Panc1 (cell line): ENCODE results near the gene SCAMP1. TPM values are rescaled to one million over a fixed set of nuclear protein-coding genes. Genes with fewer than 3 reads are reported as not detected.

Source experiments
- ATAC-seq: fragments of 200-7000 bp; cut with Tn5 transposase; 2 replicates; pipeline ENCODE4 v1.9.1; 2020; ENCODE audit warnings: mild to moderate bottlenecking, moderate library complexity
- BruUV-seq: library from RNA; stranded (reverse); fragments of 400-500 nt; replicated peaks from 2 replicates; lab custom pipeline; 2021; lab: Mats Ljungman, UMichigan
- CTCF ChIA-PET: fragments of 300-600 bp; sonication (Branson Sonifier 250); formaldehyde crosslinking; loops from one replicate; lab custom pipeline; 2022; ENCODE audit warnings: antibody characterized with exemption; lab: Charles Lee
- POLR2A ChIA-PET: fragments of 300-600 bp; sonication (Branson Sonifier 250); formaldehyde crosslinking; loops from one replicate; lab custom pipeline; 2022; ENCODE audit warnings: antibody characterized with exemption; lab: Charles Lee
- DNase-seq: peaks from one replicate; pipeline ENCODE4 v3.0.0-alpha.2; 2010; ENCODE audit warnings: low read depth, low spot score
- H3K27ac ChIP-seq: 2 replicates; pipeline ENCODE4 v1.5.1; 2011; ENCODE audit warnings: mild to moderate bottlenecking, low read length, inconsistent platforms
- H3K27me3 ChIP-seq: fragments of 200-500 bp; sonication (Bioruptor generic); 2 replicates; pipeline ENCODE4 v1.6.0; 2014; ENCODE audit warnings: low read length, inconsistent platforms; ENCODE audit not compliant: control insufficient read depth, insufficient read depth
- H3K36me3 ChIP-seq: fragments of 200-500 bp; sonication (Bioruptor generic); 2 replicates; pipeline ENCODE4 v1.5.1; 2014; ENCODE audit warnings: inconsistent platforms, mild to moderate bottlenecking, low read length, moderate library complexity; ENCODE audit not compliant: control insufficient read depth, insufficient read depth
- H3K4me1 ChIP-seq: 2 replicates; pipeline ENCODE4 v1.5.1; 2011; ENCODE audit warnings: inconsistent platforms, mild to moderate bottlenecking, low read length, moderate library complexity; ENCODE audit not compliant: control insufficient read depth, insufficient read depth
- H3K4me3 ChIP-seq, 2 experiments: 2 replicates each; pipeline ENCODE4 v1.5.1; 2011 to 2012; ENCODE audit warnings: low read depth in 2 of 2, low read length in 2 of 2, mild to moderate bottlenecking in 2 of 2, inconsistent platforms in 1 of 2, moderate library complexity in 1 of 2
- H3K9me3 ChIP-seq: fragments of 200-500 bp; sonication (Bioruptor generic); 2 replicates; pipeline ENCODE4 v1.5.1; 2014; ENCODE audit warnings: low read depth, mild to moderate bottlenecking, inconsistent platforms, low read length, moderate library complexity; ENCODE audit not compliant: control insufficient read depth, insufficient read depth
- POLR2AphosphoS5 ChIP-seq: IDR thresholded peaks from 2 replicates; pipeline ENCODE4 v1.6.1; 2012; ENCODE audit warnings: mild to moderate bottlenecking, low read depth, low read length, moderate library complexity
- SIN3A ChIP-seq: IDR thresholded peaks from 2 replicates; pipeline ENCODE4 v1.6.1; 2012; ENCODE audit warnings: low read depth, mild to moderate bottlenecking, low read length, moderate library complexity, borderline replicate concordance; ENCODE audit not compliant: insufficient read depth
- TCF7L2 ChIP-seq: IDR thresholded peaks from 2 replicates; pipeline ENCODE4 v1.6.1; 2011; ENCODE audit warnings: mild to moderate bottlenecking, low read depth, low read length, inconsistent platforms
- in situ Hi-C: cut with HindIII; loops from 2 replicates; pipeline ENCODE4 v1.10.0; 2016; ENCODE audit warnings: low sequenced_read_pairs, low pct_unique_long_range_greater_than_20kb
- intact Hi-C: fragments of 100-400 bp; cut with micrococcal nuclease; formaldehyde crosslinking; loops from one replicate; pipeline ENCODE4 v1.10.0; 2022; ENCODE audit not compliant: unreplicated experiment
- total RNA-seq: library from RNA; stranded (reverse); gene quantifications from one replicate; pipeline ENCODE4 v1.2.1, GENCODE V29; 2021; ENCODE audit not compliant: unreplicated experiment
- TF ChIP-seq, protein P1 (sequence below): fragments of 450-650 bp; IDR thresholded peaks from 2 replicates; pipeline ENCODE4 v1.5.1; 2017; ENCODE audit warnings: mild to moderate bottlenecking
- TF ChIP-seq, protein P2 (sequence below), 2 experiments: IDR thresholded peaks; 2 replicates each; pipeline ENCODE4 v1.6.1; 2011 to 2012; ENCODE audit warnings: low read depth in 2 of 2, control low read depth in 1 of 2, low read length in 1 of 2, mild to moderate bottlenecking in 1 of 2, moderate library complexity in 1 of 2; ENCODE audit not compliant: insufficient read depth in 1 of 2

The SCAMP1 gene
- total RNA-seq, 1 experiment from 2014 or later, result 51.3 TPM

DNA sequence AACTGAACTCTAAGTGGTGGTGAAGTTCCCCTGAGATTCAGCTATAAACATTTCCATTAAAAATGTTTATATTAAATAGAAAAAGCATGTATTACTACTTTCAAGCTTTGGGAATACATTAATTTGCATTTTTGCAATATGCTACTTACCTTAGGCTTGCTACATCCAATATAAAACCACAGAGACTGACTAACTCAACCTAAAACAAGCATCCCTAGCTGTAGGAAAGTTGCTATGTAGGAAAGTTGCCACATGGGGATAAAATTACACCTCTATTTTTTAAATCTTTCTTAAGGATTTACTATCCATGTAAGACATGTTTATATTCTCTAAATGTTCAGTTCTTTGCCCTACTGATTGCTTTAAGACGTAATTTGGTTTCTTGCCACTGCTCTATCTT is 12.8 kb downstream of the SCAMP1 start:
- no peaks in the 10 kb centered on the region for H3K36me3 ChIP-seq
- ChIA-PET CTCF (no interaction called here), POLR2A (interaction anchor here (1.1 kb wide), 1 partner anchor 12 kb away, joined by 5 read pairs; no protein-coding TSS in a partner anchor)
- H3K27me3 ChIP-seq, result no peaks in the 10 kb centered on the region
- DNase-seq, result no peak
- no peak for ATAC-seq
- no peak for TF ChIP-seq POLR2AphosphoS5
- TF ChIP-seq, protein P1, sequence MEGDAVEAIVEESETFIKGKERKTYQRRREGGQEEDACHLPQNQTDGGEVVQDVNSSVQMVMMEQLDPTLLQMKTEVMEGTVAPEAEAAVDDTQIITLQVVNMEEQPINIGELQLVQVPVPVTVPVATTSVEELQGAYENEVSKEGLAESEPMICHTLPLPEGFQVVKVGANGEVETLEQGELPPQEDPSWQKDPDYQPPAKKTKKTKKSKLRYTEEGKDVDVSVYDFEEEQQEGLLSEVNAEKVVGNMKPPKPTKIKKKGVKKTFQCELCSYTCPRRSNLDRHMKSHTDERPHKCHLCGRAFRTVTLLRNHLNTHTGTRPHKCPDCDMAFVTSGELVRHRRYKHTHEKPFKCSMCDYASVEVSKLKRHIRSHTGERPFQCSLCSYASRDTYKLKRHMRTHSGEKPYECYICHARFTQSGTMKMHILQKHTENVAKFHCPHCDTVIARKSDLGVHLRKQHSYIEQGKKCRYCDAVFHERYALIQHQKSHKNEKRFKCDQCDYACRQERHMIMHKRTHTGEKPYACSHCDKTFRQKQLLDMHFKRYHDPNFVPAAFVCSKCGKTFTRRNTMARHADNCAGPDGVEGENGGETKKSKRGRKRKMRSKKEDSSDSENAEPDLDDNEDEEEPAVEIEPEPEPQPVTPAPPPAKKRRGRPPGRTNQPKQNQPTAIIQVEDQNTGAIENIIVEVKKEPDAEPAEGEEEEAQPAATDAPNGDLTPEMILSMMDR, result no peak
- TF ChIP-seq, protein P2, sequence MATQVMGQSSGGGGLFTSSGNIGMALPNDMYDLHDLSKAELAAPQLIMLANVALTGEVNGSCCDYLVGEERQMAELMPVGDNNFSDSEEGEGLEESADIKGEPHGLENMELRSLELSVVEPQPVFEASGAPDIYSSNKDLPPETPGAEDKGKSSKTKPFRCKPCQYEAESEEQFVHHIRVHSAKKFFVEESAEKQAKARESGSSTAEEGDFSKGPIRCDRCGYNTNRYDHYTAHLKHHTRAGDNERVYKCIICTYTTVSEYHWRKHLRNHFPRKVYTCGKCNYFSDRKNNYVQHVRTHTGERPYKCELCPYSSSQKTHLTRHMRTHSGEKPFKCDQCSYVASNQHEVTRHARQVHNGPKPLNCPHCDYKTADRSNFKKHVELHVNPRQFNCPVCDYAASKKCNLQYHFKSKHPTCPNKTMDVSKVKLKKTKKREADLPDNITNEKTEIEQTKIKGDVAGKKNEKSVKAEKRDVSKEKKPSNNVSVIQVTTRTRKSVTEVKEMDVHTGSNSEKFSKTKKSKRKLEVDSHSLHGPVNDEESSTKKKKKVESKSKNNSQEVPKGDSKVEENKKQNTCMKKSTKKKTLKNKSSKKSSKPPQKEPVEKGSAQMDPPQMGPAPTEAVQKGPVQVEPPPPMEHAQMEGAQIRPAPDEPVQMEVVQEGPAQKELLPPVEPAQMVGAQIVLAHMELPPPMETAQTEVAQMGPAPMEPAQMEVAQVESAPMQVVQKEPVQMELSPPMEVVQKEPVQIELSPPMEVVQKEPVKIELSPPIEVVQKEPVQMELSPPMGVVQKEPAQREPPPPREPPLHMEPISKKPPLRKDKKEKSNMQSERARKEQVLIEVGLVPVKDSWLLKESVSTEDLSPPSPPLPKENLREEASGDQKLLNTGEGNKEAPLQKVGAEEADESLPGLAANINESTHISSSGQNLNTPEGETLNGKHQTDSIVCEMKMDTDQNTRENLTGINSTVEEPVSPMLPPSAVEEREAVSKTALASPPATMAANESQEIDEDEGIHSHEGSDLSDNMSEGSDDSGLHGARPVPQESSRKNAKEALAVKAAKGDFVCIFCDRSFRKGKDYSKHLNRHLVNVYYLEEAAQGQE (IDR thresholded peaks at IDR 0.05; ENCODE audit: insufficient read depth in 1 of 2, low read depth in 2 of 2, low read length in 1 of 2), result no peak
- TF ChIP-seq TCF7L2, result no peak
- no peak for TF ChIP-seq SIN3A
- intact Hi-C loops (no loop called here), in situ Hi-C loops (no loop called here)
- no peak overlapping the region for H3K4me3 ChIP-seq
- BruUV-seq, result no TSS peak
- H3K27ac ChIP-seq, result no peak overlapping the region
- H3K4me1 ChIP-seq, result peaks cover 8% of the 10 kb centered on the region; the same call in 1 of the 2 replicates
- H3K9me3 ChIP-seq, result no peaks in the 10 kb centered on the region

DNA sequence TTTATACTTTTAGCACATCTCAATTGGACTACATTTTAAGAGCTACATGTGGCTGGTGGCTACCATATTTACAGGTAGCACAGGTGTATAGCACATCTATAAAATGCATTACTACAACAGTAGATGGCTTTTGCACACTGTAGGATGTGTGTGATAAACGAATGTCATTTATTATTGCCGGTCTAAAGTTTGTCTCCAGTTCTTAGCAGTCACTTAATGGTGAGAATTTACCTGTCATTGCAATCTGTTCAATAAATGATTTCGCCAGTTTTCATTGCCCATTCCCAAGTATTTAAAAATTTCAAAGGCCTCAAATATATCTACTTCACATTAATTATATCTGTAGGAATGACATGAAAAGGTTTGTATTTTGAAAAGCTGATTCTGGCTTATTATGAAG is 15.9 kb downstream of the SCAMP1 start:
- in situ Hi-C loops, result no loop called here
- DNase-seq (no peak), ATAC-seq (no peak)
- ChIA-PET CTCF (no interaction called here), POLR2A (no interaction called here)
- Histone ChIP-seq H3K27ac (no peak overlapping the region), H3K27me3 (no peaks in the 10 kb centered on the region), H3K9me3 (no peaks in the 10 kb centered on the region), H3K36me3 (no peaks in the 10 kb centered on the region), H3K4me1 (peaks cover 8% of the 10 kb centered on the region; the same call in 1 of the 2 replicates), H3K4me3 (no peak overlapping the region)
- intact Hi-C loops, result no loop called here
- TF ChIP-seq TCF7L2 (no peak), SIN3A (no peak), POLR2AphosphoS5 (no peak)
- TF ChIP-seq, protein P2 (IDR thresholded peaks at IDR 0.05; ENCODE audit: insufficient read depth in 1 of 2, low read depth in 2 of 2, low read length in 1 of 2), result no peak
- TF ChIP-seq, protein P1, result no peak
- BruUV-seq, result no TSS peak
